Stimulated activated CD4-positive, alpha-beta T cell treated with anti-CD3 and anti-CD28 coated beads, Interleukin-12 subunit alpha, Interleukin-12 subunit beta, amount 100 ng/mL, for 4 hours (primary cell): ENCODE measurements around the gene NDUFB2.
A peak's percentile ranks its signal among the peaks of the same experiment; 100 is the strongest.
"Not testable (repeated sequence)": the region's sequence is repeated elsewhere in the genome, so short reads cannot be mapped to it uniquely, and the experiment has no call there.

ENCODE experiments used
- DNase-seq: peaks from one replicate; pipeline ENCODE4 v3.0.0-alpha.2; 2020

Gene NDUFB2

DNA sequence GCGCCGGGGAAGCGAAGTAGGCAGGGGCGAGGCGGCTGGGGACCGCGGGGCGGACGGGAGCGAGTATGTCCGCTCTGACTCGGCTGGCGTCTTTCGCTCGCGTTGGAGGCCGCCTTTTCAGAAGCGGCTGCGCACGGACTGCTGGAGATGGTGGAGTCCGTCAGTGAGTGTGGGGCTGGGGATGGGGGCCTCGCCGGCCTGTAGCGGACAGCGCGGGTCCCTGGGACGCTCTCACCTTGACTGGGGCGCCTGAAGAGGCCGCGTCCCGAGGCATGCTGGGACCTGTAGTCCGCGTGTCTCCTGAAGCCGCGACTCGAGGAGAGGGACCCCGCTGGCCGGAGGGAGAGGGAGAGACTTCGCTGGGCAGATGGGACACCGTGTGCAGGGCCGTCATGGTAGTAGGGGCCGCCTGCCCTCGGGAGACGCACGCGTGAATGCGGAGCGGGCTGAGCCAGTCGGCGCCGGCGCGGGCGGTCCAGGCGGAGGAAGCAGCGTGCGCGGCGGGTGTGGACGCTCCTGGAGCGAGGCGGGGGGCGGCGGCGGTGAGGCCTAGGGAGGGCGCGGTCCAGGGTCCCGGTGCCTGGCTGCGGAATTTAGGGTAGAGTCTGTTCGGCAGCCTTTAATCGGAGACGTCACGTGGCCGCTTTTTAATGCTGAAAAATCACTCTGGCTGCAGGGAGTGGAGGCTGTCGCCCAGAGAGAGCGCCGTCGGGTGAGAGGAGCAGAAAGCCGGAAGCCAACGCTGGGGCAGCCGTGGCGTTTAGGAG lies at the start of gene NDUFB2:
TSS of gene NDUFB2 (plus strand) at position 29 of the 767 bp plus-strand sequence. CDS start at position 66, 37 bp downstream.
- DNase-seq = peak; percentile 58

- DNase-seq = no peak
Measured at GRCh38 chr7:140646931-140647647, 49.4 kb upstream of the NDUFB2 start.

- no peak for DNase-seq
Measured at GRCh38 chr7:140649556-140650205, 46.8 kb upstream of the NDUFB2 start.

- DNase-seq = no peak
Measured at GRCh38 chr7:140650367-140650766, 46.1 kb upstream of the NDUFB2 start.

GRCh38 chr7:140653319-140654108 lies 43.0 kb upstream of the NDUFB2 start:
- no peak for DNase-seq

DNA sequence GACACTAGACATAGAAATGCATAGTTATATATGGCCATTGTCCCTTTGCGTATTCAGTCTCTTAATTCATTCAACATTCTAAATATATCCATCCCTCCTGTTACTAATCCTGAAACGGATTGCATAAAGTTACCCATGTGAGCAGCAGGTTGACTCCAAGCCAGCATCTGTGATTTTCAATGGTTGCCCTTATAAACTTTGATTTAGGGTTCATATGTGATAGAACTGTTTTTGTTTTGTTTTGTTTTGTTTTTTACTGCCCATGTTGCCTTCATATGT lies 42.5 kb upstream of the NDUFB2 start:
- no peak for DNase-seq

DNA sequence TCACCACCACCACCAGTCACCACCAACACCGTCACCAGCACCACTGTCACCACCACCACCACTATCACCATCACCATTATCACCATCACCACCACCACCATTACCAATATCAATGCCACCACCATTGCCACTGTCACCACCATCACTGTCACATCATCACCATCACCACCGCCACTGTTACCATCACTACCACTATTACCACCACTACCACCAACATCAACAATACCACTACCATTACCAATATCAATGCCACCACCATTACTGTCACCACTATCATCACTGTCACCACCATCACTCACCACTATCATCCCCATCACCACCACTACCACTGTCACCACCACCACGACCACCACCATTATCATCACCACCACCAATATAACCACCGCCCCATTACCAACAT lies 41.8 kb upstream of the NDUFB2 start:
- no peak for DNase-seq

DNA sequence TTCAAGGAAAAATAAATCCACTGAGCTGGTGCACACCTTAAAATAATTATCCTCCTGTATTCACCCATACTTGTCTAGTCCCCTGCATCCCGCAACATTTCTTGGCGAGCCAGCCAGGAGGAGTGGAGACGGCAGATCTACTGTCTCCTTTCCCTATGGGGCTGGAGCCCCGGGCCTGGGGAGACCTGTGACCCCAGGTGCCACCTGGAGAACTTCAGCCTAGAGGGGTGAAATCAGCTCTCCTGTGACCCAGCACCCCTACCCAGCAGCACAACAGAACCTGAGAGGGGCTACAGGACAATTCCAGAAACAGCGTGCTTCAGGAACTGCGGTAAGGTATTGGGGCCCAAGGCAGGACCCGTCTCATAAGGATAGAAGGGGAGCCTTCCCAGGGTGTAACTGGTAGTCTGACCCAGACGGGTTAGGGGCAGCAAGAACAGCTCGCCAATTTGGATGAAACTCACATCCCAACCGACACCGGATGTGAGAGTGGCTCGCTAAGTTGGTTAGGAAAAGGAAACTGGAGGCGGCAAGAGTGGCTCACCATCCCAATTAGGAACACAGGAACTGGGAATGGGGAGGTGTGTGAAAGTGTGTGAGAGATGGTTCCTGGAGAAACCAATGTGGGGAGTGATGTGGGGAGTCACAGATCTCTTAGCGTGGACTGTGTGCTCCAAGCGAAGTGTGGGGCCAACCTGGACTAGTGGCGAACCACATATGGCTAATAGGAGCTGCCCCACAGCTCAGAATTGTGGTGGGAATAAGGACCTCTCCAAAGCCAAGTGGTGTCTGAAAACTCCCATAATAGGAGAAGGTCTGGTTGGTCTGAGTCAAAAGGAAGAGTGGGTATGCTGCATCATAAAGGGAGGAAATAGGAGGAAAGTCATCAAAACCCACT lies 40.7 kb upstream of the NDUFB2 start:
- DNase-seq = no peak

DNA sequence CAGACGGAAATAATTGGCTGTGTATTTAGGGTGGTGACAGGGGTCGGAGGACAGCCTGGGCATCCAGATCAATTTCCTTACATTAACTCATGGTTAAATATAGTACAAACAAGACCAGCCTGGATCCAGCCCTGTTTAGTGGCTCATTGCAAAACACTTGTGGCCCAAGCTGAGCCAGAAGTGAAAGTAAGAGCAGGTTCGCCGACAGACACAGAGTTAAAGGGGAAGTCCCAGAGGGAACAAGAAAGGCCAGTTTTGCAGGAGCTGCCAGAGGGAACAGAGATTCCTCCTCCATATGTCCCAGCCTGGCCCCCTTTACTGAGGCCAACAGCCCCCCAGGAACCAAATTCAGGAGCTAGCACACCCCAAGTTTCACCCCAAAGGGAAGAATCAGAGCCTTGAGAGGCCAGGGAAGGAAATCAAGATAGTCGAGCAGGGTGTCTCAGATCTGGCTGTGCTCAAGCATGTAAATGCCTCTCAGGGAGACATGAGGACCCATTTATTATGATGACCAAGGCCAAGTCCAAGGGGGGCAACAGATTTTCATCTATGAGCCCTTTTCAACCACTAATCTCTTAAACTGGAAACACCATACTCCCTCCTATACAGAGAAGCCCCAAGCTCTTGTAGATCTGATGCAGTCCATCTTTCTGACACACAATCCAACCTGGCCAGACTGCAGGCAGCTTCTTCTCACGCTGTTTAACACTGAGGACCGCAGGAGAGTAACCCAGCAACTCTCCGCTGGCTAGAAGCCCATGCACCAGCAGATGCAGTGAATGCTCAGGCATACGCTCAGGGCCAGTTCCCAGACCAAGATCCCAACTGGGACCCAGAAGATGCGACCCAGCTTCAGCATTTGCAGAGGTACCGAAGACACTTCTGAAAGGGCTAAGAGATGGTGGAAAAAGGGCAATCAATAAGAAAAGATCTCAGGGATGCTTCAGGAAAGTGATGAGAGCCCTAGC lies 39.7 kb upstream of the NDUFB2 start:
- DNase-seq = peak; percentile 13

GRCh38 chr7:140657891-140658290 lies 38.6 kb upstream of the NDUFB2 start:
- DNase-seq = no peak

GRCh38 chr7:140659856-140660255 lies 36.7 kb upstream of the NDUFB2 start:
- no peak for DNase-seq

DNA sequence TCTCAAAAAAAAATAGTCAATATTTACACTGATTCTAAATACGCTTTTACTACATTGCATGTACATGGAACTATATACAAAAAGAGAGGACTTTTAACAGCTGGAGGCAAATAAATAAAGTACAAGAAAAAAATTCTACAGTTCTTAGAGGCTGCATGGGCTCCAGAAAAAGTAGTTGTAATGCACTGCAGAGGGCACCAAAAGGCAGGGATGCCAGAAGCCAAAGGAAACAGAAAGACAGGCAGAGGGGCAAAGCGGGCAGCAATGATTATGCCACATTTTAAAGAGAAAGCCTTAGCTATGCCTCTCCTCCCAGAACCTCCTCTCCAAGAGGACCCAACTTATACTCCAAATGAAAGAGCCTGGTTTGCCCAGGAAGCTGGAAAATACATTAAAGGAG lies 35.4 kb upstream of the NDUFB2 start:
- no peak for DNase-seq

DNA sequence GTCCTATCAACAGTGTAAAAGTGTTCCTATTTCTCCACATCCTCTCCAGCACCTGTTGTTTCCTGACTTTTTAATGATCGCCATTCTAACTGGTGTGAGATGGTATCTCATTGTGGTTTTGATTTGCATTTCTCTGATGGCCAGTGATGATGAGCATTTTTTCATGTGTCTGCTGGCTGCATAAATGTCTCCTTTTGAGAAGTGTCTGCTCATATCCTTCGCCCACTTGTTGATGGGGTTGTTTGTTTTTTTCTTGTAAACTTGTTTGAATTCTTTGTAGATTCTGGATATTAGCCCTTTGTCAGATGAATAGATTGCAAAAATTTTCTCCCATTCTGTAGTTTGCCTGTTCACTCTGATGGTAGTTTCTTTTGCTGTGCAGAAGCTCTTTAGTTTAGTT lies 33.6 kb upstream of the NDUFB2 start:
- DNase-seq = not testable (repeated sequence)

DNA sequence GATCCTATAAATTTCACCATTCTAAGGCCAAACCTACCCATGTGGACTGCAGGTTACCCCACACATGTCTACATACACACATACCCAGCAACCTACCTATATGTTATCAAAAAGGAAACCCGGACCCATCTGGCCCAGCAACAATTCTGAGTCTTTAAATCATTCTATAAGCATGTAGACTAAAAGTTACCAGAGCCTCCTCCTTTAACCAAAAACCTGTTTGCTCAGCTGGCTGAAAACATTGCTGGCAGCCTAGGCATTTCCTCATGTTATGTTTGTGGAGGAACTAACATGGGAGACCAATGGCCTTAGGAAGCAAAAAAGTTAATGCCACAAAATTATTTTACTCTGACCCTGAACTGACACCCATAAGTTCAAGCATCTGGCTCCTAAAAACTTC lies 29.0 kb upstream of the NDUFB2 start:
- no peak for DNase-seq

DNA sequence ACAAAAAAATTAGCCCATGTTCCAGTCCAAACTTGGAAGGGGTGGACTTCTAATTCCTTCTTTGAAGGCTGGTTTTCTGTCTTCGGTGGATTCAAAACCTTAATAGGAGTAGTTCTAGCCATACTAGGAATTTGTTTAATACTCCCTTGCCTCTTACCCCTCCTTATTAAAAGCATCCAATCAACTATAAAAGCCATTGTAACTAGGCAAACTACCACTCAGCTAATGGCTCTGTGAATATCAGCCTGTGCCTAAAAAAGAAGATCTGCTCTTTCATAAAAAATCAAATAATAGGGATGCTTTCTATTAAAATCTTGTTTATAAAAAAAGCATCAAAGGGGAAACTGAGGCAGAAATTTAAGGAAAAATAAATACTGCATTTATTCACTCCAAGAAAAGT lies 27.9 kb upstream of the NDUFB2 start:
- DNase-seq = no peak

- no peak for DNase-seq
Measured at GRCh38 chr7:140669352-140669751, 27.2 kb upstream of the NDUFB2 start.

GRCh38 chr7:140669862-140670261 lies 26.6 kb upstream of the NDUFB2 start:
- not testable (repeated sequence) for DNase-seq

DNA sequence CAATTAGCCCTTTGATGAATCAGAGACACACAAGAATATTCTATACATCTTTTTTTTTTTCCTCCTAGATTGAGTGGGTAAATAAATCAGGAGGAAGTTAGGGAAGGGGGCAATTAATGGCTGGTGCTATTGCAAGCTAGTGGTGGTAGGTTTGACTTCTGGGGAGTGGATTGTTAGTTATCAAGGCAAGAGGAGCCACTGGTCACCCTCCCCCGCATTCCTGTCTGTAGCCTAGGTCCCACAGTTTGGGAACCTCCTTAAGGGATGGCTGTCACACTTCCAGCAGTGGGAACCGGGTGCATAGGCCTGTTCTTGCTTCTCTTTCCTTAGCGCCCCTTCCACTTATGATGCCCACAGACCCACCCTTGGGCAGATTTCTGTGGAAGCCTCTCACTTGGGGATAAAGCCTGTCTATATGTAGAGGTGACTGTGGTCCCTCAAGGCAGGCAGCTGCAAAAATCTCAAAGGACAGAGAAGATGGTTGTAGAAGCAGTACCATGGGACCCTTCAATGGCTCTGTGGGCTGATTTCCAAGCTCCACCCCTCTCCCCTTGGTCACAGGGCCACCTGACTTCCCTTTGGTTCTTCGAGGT lies 26.1 kb upstream of the NDUFB2 start:
- DNase-seq = no peak

DNA sequence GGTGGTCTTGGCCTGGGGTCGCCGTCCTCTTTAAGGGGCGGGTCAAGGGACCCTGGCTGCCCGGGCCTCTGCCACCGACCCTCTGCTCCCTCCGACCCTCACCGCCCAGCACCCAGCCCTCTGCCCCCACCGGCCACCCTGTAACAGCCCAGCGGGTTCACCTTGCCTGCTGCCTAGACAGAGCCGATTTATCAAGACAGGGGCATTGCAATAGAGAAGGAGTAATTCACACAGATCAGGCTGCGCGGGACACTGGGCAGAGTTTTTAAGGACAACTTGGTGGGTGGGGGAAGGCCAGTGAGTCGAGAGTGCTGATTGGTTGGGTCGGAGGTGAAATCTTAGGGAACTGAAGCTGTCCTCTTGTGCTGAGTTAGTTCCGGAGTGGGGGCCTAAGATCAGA lies 24.5 kb upstream of the NDUFB2 start:
- DNase-seq = no peak

- DNase-seq = peak; percentile 70
Measured at GRCh38 chr7:140672382-140673062, 24.0 kb upstream of the NDUFB2 start, which contains the start of gene ADCK2. TSS of gene ADCK2 (plus strand) at chr7:140672945. CDS start at chr7:140673331, 386 bp downstream.
